Fibroblast of lung (primary cell): ENCODE results near the gene ACOT2.

Experiments used
- CTCF ChIP-seq, 2 donors: IDR thresholded peaks in 1 of 2; conservative IDR thresholded peaks in 1 of 2; 1 replicate in 1 of 2; 2 replicates in 1 of 2; pipeline ENCODE4 v1.5.1; 2011 to 2012; ENCODE audit warnings: low read length in 2 of 2, control low read depth in 1 of 2, inconsistent platforms in 1 of 2, low read depth in 1 of 2, mild to moderate bottlenecking in 1 of 2
- EZH2 ChIP-seq: IDR thresholded peaks from 2 replicates; pipeline ENCODE4 v1.5.1; 2012; ENCODE audit warnings: low read length, control low read depth, mild to moderate bottlenecking; ENCODE audit errors: missing control alignments

- TF ChIP-seq CTCF (conservative IDR thresholded peaks at IDR 0.05 in 1 of 2, IDR thresholded peaks at IDR 0.05 in 1 of 2; ENCODE audit: low read depth in 1 of 2, low read length in 2 of 2) (no peak), EZH2 (no peak)
Observed at GRCh38 chr14:73623504-73624054, 54.6 kb downstream of the ACOT2 start.
